Lower leg skin (tissue), 3 donors: ENCODE measurements around the gene AMIGO3.

Experiments used
- CTCF ChIP-seq, 3 donors: fragments of 450-650 bp; IDR thresholded peaks; one replicate each; pipeline ENCODE4 v1.5.1; 2016; ENCODE audit warnings: antibody characterized with exemption in 3 of 3, mild to moderate bottlenecking in 3 of 3, moderate library complexity in 2 of 3
- POLR2A ChIP-seq, 2 donors: fragments of 450-650 bp; IDR thresholded peaks; one replicate each; pipeline ENCODE4 v1.6.1; 2016 to 2017; ENCODE audit warnings: antibody characterized with exemption in 2 of 2, mild to moderate bottlenecking in 1 of 2, moderate library complexity in 1 of 2

GRCh38 chr3:49745986-49746385 is 26.5 kb upstream of the AMIGO3 start:
- TF ChIP-seq POLR2A (IDR thresholded peaks at IDR 0.05) (no peak), CTCF (IDR thresholded peaks at IDR 0.05) (no peak)
